ENCODE results near the gene GP5.

Gene GP5

GRCh38 chr3:194376241-194376560, 22.9 kb downstream of the GP5 start:
- no peak for DNase-seq (ENCODE audit: low read depth in 3 of 3)

- no peak for DNase-seq (ENCODE audit: low read depth in 3 of 3)
Observed at GRCh38 chr3:194375473-194376240, 23.4 kb downstream of the GP5 start.

GRCh38 chr3:194374935-194375334, 24.1 kb downstream of the GP5 start:
- DNase-seq (ENCODE audit: low read depth in 3 of 3): no peak

- no peak for DNase-seq (ENCODE audit: low read depth in 3 of 3)
Observed at GRCh38 chr3:194373899-194374298, 25.2 kb downstream of the GP5 start.

- DNase-seq (ENCODE audit: low read depth in 3 of 3): no peak
Observed at GRCh38 chr3:194373028-194373427, 26.0 kb downstream of the GP5 start.

- DNase-seq (ENCODE audit: low read depth in 3 of 3): no peak
Observed at GRCh38 chr3:194370753-194371152, 28.3 kb downstream of the GP5 start.

GRCh38 chr3:194369522-194370279, 29.4 kb downstream of the GP5 start, which contains the start of gene LRRC15:
LRRC15 (minus strand) TSS chr3:194369743; CDS start chr3:194361043, 8,700 bp downstream.
- no peak for DNase-seq (ENCODE audit: low read depth in 3 of 3)

- no peak for DNase-seq (ENCODE audit: low read depth in 3 of 3)
Observed at GRCh38 chr3:194368918-194369317, 30.1 kb downstream of the GP5 start.

GRCh38 chr3:194367992-194368841, 30.8 kb downstream of the GP5 start:
- DNase-seq (ENCODE audit: low read depth in 3 of 3): no peak

- no peak for DNase-seq (ENCODE audit: low read depth in 3 of 3)
Observed at GRCh38 chr3:194365978-194366490, 33.0 kb downstream of the GP5 start.

- no peak for DNase-seq (ENCODE audit: low read depth in 3 of 3)
Observed at GRCh38 chr3:194365526-194365925, 33.5 kb downstream of the GP5 start.

- no peak for DNase-seq (ENCODE audit: low read depth in 3 of 3)
Observed at GRCh38 chr3:194364652-194365434, 34.2 kb downstream of the GP5 start.

GRCh38 chr3:194364314-194364651, 34.8 kb downstream of the GP5 start:
- no peak for DNase-seq (ENCODE audit: low read depth in 3 of 3)

GRCh38 chr3:194360568-194360967, 38.5 kb downstream of the GP5 start:
- DNase-seq (ENCODE audit: low read depth in 3 of 3): no peak

- DNase-seq (ENCODE audit: low read depth in 3 of 3): no peak
Observed at GRCh38 chr3:194357681-194358080, 41.4 kb downstream of the GP5 start.

- no peak for DNase-seq (ENCODE audit: low read depth in 3 of 3)
Observed at GRCh38 chr3:194355379-194355778, 43.7 kb downstream of the GP5 start.

GRCh38 chr3:194354315-194354714, 44.8 kb downstream of the GP5 start:
- DNase-seq (ENCODE audit: low read depth in 3 of 3): no peak

GRCh38 chr3:194352667-194353246, 46.3 kb downstream of the GP5 start:
- DNase-seq (ENCODE audit: low read depth in 3 of 3): no peak

- no peak for DNase-seq (ENCODE audit: low read depth in 3 of 3)
Observed at GRCh38 chr3:194351952-194352536, 47.0 kb downstream of the GP5 start.

GRCh38 chr3:194351080-194351672, 47.9 kb downstream of the GP5 start, which contains the start of gene CPN2:
CPN2 (minus strand) TSS chr3:194351328; CDS start chr3:194342702, 8,626 bp downstream.
- DNase-seq (ENCODE audit: low read depth in 3 of 3): no peak

Data from stimulated activated CD4-positive, alpha-beta T cell treated with anti-CD3 and anti-CD28 coated beads, TNF-alpha, amount 100 ng/mL, for 48 hours (primary cell).